SU-DHL-6 (cell line): Measurements from ENCODE around the gene COL12A1.

Source experiments
- H2AFZ ChIP-seq: fragments of 200-600 bp; sonication (generic); 2 replicates; pipeline ENCODE4 v1.6.1; 2014; ENCODE audit warnings: low read depth, mild to moderate bottlenecking, moderate library complexity, mixed read lengths, antibody characterized with exemption, low read length; ENCODE audit not compliant: severe bottlenecking
- H3F3A ChIP-seq: fragments of 200-600 bp; shearing (Covaris generic); 2 replicates; pipeline ENCODE4 v1.6.0; 2016; ENCODE audit warnings: antibody characterized with exemption, mild to moderate bottlenecking; ENCODE audit not compliant: insufficient read depth
- H3K27ac ChIP-seq: fragments of 200-600 bp; sonication (generic); 2 replicates; pipeline ENCODE4 v1.5.1; 2016; ENCODE audit warnings: low read depth, mild to moderate bottlenecking, low read length, moderate library complexity, mixed read lengths
- H3K27me3 ChIP-seq: fragments of 200-600 bp; sonication (generic), shearing (Covaris generic); 2 replicates; pipeline ENCODE4 v1.6.0; 2014; ENCODE audit warnings: mild to moderate bottlenecking, low read length
- H3K36me3 ChIP-seq: fragments of 200-600 bp; sonication (generic); 2 replicates; pipeline ENCODE4 v1.6.1; 2014; ENCODE audit warnings: mild to moderate bottlenecking, low read length, mixed read lengths
- H3K4me2 ChIP-seq: fragments of 300-600, 200-600 bp; shearing (Covaris generic), sonication (generic); 2 replicates; pipeline ENCODE4 v1.6.0; 2014; ENCODE audit warnings: low read length, low read depth, mild to moderate bottlenecking; ENCODE audit not compliant: poor library complexity, severe bottlenecking
- H3K4me3 ChIP-seq: fragments of 200-600 bp; sonication (generic); 2 replicates; pipeline ENCODE4 v1.5.1; 2014; ENCODE audit warnings: antibody characterized with exemption, low read length, mild to moderate bottlenecking, mixed read lengths; ENCODE audit not compliant: insufficient read depth, poor library complexity, severe bottlenecking
- H3K79me2 ChIP-seq: fragments of 200-600 bp; sonication (generic); 2 replicates; pipeline ENCODE4 v1.6.1; 2014; ENCODE audit warnings: mild to moderate bottlenecking, low read length, moderate library complexity; ENCODE audit not compliant: insufficient read depth
- H3K9ac ChIP-seq: fragments of 200-600 bp; sonication (generic); 2 replicates; pipeline ENCODE4 v1.7.0; 2014; ENCODE audit warnings: mild to moderate bottlenecking, low read length
- H3K9me2 ChIP-seq: fragments of 200-600 bp; sonication (generic); replicated peaks from 2 replicates; pipeline ENCODE4 v1.6.1; 2014; ENCODE audit warnings: low read length; ENCODE audit not compliant: insufficient read depth
- H3K9me3 ChIP-seq: fragments of 200-600 bp; sonication (generic); 2 replicates; pipeline ENCODE4 v1.6.1; 2014; ENCODE audit warnings: low read length, mixed read lengths; ENCODE audit not compliant: insufficient read depth
- H4K20me1 ChIP-seq: fragments of 200-600 bp; sonication (generic); 2 replicates; pipeline ENCODE4 v1.6.1; 2014; ENCODE audit warnings: low read depth, mild to moderate bottlenecking, antibody characterized with exemption, low read length, moderate library complexity, mixed read lengths
- CTCF ChIP-seq: fragments of 200-600 bp; sonication (generic); IDR thresholded peaks from one replicate; pipeline ENCODE4 v1.5.1; 2017; ENCODE audit warnings: antibody characterized with exemption, mild to moderate bottlenecking, low read length, moderate library complexity; ENCODE audit not compliant: insufficient read depth, poor library complexity, severe bottlenecking
- EZH2phosphoT487 ChIP-seq: fragments of 200-600 bp; sonication (generic), shearing (Covaris generic); conservative IDR thresholded peaks from 2 replicates; pipeline ENCODE4 v1.6.1; 2018; ENCODE audit warnings: mild to moderate bottlenecking, antibody characterized with exemption, low read length, moderate library complexity, mixed read lengths

COL12A1 gene

GRCh38 chr6:75143191-75143590 is 62.7 kb downstream of the COL12A1 start:
- no peak overlapping the region for H3K4me3 ChIP-seq
- no peak for TF ChIP-seq EZH2phosphoT487
- no peak for TF ChIP-seq CTCF
- H3K9me3 ChIP-seq = no peaks in the 10 kb centered on the region
- H2AFZ ChIP-seq = no peak overlapping the region
- no peaks in the 10 kb centered on the region for H4K20me1 ChIP-seq
- no peaks in the 10 kb centered on the region for H3K27me3 ChIP-seq
- no peaks in the 10 kb centered on the region for H3K79me2 ChIP-seq
- no peaks in the 10 kb centered on the region for H3K36me3 ChIP-seq
- no peak overlapping the region for H3K27ac ChIP-seq
- no peaks in the 10 kb centered on the region for H3F3A ChIP-seq
- no peak overlapping the region for H3K9ac ChIP-seq
- H3K9me2 ChIP-seq = no peaks in the 10 kb centered on the region
- H3K4me2 ChIP-seq = no peak overlapping the region

DNA sequence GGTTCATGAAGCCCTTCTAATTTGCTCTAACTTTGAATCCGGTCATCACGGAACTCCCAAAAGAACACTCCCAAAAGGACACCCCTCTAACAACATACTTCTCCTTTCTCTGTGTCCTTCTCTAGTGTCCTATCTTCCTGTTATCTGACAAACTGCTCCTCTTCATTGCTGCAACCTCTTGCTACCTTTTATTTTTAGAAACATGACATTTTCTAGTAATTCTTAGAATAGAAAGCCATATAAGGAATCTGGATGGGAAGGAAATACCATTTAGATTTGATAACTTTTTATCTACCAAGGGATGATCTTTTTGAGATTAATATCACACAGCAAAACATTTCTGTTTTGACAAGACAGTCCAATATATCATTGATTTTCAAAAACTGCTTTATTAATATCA is 63.1 kb downstream of the COL12A1 start:
- Histone ChIP-seq H3K9me2 (no peaks in the 10 kb centered on the region), H4K20me1 (no peaks in the 10 kb centered on the region), H3F3A (no peaks in the 10 kb centered on the region), H3K9me3 (no peaks in the 10 kb centered on the region), H3K4me3 (no peak overlapping the region), H3K36me3 (no peaks in the 10 kb centered on the region), H3K9ac (no peak overlapping the region), H3K27ac (no peak overlapping the region), H2AFZ (no peak overlapping the region), H3K27me3 (no peaks in the 10 kb centered on the region), H3K79me2 (no peaks in the 10 kb centered on the region), H3K4me2 (no peak overlapping the region)
- TF ChIP-seq EZH2phosphoT487 (no peak), CTCF (no peak)

GRCh38 chr6:75135876-75136275 is 70.0 kb downstream of the COL12A1 start:
- no peaks in the 10 kb centered on the region for H3F3A ChIP-seq
- no peak overlapping the region for H3K4me2 ChIP-seq
- no peaks in the 10 kb centered on the region for H3K27me3 ChIP-seq
- no peak for TF ChIP-seq EZH2phosphoT487
- no peak for TF ChIP-seq CTCF
- H3K27ac ChIP-seq = no peak overlapping the region
- no peaks in the 10 kb centered on the region for H3K9me3 ChIP-seq
- no peaks in the 10 kb centered on the region for H3K9me2 ChIP-seq
- no peak overlapping the region for H2AFZ ChIP-seq
- H3K4me3 ChIP-seq = no peak overlapping the region
- H3K36me3 ChIP-seq = no peaks in the 10 kb centered on the region
- no peaks in the 10 kb centered on the region for H4K20me1 ChIP-seq
- H3K79me2 ChIP-seq = no peaks in the 10 kb centered on the region
- H3K9ac ChIP-seq = no peak overlapping the region

- TF ChIP-seq EZH2phosphoT487 = no peak
- no peak for TF ChIP-seq CTCF
- no peaks in the 10 kb centered on the region for H3K9me2 ChIP-seq
- no peak overlapping the region for H3K4me3 ChIP-seq
- no peaks in the 10 kb centered on the region for H3K27me3 ChIP-seq
- no peak overlapping the region for H3K27ac ChIP-seq
- no peaks in the 10 kb centered on the region for H3K36me3 ChIP-seq
- H3K9me3 ChIP-seq = no peaks in the 10 kb centered on the region
- H3K79me2 ChIP-seq = no peaks in the 10 kb centered on the region
- no peaks in the 10 kb centered on the region for H4K20me1 ChIP-seq
- H3K4me2 ChIP-seq = no peak overlapping the region
- H3K9ac ChIP-seq = no peak overlapping the region
- no peak overlapping the region for H2AFZ ChIP-seq
- H3F3A ChIP-seq = no peaks in the 10 kb centered on the region
Observed at GRCh38 chr6:75135450-75135849, 70.4 kb downstream of the COL12A1 start.
